CD4-positive, alpha-beta T cell treated with Interleukin-21 for 1 hour (primary cell): ENCODE results near the gene C5orf15.

ENCODE experiments used
- DNase-seq: peaks from one replicate; pipeline ENCODE4 v3.0.0-alpha.2; 2020

C5orf15 gene

DNA sequence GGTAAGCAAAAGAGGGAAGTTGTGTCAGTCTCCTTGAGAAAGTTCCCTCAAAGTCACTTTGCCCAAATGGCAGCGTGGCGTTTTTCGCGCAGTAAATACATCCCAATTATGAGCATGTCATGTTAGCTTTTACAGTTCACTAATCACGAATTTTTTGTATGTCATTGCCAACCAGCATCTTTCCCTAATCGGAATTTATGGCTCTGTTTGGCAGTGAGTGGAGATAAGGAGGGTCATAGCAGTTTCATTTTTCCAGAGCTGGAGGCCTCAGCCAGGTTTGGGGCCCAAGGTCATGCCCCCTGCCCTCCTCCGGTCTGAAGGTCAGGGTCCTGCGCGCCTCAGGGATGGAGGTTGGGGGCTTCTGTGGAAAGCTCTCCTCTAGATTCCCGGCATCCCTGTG lies 50.1 kb downstream of the C5orf15 start:
- DNase-seq: no peak

DNA sequence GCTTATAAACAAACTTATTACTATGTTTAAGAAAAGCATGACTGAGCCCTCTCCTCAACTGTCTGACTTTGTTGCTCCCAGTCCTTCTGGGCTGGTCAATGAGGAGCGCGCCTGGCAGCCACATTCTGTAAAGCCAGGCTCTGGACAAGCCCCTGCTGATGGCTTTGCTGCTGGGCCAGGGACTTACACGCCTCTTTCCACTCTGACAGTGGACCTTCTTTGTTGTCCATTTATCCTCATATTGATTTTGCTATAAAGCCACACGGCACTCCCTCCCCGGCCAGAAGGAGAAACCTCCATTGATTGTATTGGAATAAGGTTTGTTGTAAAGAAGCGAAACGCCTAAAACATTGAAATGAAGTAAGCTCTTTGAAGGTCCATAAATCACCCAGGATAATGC lies 50.6 kb downstream of the C5orf15 start:
- DNase-seq: no peak

DNA sequence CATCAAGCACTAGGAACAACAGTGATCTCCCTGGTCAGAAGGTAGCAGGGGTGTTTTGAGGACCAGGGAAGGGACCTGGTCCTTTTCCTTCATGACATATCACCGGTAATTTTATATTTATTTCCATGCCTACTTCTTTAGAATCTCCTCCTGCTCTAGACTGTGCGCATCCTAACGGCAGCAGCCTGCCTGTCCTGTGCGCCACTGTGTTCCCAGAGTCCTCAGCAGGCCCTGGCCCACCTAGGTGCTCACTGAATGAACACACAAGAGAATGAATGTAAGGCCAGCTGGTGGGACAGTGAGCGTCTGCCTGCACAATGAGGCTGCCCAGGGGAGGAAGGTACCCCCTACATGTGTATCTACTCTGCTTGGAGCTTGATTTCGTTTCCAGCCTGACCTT lies 51.5 kb downstream of the C5orf15 start:
- no peak for DNase-seq

DNA sequence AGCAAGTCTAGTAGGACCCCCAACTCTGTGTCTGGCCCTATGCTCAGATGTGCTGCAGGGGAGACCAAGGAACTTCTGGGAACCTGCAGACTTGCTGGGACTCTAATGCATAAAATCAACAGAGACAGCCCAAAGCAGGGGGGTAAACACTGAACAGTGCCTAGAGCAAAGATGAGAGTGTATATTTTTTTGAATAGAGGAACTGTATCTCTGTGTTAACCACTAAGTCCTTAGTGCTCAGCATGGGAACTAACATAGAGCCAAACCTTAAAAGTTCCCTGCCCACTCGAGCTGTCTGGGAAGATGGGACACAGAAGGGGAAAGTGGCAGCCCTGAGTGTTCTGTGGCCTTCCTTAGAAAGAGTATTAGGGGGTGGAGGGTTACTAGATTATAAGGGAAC lies 51.9 kb downstream of the C5orf15 start:
- no peak for DNase-seq

DNA sequence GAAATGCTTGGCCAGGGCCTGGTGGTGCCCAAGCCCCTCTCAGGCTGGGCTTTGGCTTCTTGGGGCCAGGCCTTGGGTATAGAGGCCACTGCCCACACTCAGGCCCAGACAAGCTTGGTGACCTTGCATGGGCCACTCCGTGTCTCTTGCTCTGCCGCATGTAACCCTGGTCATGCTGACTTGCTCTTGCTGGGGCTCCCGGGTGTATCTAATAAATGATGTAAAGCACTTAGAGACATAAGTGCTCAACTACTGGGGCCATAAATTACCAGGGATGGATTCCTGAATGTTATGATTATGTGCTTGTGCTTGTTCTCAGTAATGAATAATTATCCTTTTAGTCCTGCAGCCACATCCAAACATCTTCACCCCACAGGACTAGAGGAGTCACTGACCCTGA lies 54.0 kb downstream of the C5orf15 start:
- DNase-seq: no peak

DNA sequence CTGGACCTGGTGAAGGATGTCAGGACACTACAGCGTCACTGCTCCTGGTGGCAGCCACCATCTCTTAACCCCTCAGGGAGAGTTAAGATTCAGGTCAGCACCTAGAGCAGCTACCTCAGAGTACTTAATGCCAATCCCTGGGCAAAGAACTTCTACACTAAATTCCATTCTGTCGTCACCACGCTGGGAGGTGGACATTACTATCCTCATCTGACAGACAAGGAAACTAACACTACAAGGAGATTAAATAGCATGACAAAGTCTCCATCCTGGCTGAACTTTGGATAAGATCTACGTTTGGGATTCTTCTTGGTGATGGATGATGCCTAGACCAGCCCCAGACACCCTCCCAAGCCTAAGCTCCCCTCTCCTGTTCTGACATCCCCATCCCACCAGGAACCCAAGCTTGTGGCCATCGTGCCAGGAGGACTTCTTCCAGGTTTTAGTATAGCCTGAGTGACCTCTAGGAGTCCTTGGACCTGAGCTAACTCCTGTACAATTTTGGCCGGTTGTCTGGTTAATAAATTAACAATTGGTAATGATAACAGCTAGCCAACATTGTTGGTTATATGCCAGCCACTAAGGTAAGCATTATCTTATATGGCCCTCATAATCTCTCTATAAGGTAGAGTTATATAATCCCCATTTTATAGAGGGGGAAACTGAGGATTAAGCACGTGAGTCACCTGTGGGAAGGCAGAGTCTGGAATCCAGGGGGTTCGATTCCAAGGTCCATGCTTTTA lies 54.8 kb downstream of the C5orf15 start:
- DNase-seq: no peak

DNA sequence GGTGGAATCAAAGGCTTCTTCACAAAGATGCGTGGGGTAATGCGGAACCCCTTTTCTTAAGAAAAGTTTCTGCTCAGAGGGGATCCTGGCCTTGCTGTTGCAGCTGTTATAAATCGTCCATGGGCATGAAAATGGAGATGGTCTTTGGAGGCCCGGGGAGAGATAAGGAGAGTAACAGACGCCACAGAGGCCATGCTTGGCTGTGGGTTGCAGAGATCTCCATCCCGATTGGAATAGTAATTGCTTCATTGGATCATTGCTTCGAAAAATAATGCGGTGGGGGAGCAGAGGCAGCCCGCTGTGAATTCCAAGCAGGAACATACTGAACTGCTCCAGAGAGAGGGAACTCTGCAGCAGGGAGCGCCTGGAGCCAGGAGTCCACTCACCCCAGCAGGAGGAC lies 55.5 kb downstream of the C5orf15 start:
- no peak for DNase-seq

DNA sequence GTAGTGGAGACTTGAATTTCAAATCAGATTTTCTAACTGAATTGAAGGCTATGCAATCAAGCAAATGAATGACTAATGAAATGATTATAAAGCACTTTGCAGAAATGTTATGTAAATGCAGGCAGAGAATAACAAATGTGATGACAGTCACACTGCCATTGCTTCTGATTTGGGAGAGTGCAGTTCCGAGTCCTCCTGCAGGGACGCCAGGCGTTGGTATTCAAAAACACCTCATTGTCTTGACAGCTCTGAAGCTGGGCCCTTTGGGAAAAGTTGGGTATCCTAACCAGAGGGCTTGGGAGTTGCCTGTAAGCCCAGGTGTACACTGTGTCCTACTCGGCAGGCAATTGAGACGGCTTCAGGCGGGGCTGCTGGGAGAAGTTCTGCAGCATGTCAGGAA lies 57.9 kb downstream of the C5orf15 start:
- no peak for DNase-seq

DNA sequence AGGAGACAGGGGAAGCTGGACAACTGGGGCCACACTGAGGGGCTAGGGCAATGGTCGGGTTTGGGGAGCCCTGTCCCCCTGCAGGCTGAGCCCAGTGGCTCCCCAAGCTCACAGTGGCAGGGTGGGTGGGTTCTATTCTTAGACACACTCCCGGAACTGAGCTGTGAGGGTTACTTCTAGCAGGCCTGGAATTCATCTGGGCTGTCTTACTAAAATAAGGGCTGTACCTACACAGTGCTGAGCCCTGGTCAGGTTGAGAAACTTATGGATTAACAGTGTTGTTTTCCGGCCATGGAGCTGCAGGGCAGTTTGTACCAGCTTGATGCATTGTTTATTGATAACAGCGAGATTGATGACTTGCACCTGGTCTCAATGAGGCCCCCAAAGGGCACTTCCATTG lies 58.8 kb downstream of the C5orf15 start:
- DNase-seq: no peak

DNA sequence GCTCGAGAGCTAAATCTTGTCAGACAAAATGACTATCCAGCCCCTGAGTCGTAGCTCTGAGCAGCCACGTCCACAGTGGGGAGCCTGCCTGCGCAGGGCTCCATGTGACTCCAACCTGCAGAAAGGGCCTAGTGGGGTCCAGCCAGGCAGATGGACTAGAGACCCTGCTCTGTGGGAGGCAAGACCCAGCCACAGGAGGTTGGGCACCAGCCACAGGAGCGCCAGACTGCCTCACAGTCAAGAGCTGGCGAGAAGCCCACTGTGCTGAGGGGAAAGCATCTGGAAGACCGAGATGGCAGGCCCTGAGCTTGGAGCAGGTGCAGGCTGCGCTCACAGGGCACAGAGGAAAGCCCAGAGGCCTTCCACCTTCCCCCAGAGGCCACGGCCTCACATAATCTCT lies 61.4 kb downstream of the C5orf15 start:
- DNase-seq: no peak

DNA sequence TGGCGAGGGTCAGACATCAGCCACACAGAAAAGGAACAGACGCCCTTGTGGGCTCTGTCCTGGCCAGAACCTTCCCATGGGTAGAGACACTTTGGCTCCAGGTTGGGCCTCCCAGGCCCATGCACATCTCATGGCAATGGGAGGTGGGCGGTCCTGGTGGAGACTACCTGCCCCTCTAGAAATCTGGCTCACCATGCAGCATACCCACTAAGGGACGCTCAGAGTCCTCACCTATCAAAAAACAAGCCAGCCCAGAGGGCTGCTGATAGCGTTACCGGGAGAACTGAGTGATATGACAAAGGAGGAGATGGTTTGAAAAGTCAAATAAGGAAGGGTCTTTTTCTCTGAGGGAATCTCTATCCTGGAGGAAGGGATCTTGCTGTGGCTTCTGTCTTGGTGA lies 62.1 kb downstream of the C5orf15 start:
- DNase-seq: no peak
